H9 (cell line): ENCODE data around the gene CCDC122. TPM values are rescaled to one million over a fixed set of nuclear protein-coding genes. Genes with fewer than 3 reads are reported as not detected.

Experiments used
- DNase-seq: peaks from one replicate; pipeline ENCODE4 v3.0.0-alpha.2; 2017
- H2AFZ ChIP-seq: one replicate; pipeline ENCODE4 v1.6.1; 2013; ENCODE audit warnings: mild to moderate bottlenecking, low read length, control low read depth, moderate library complexity
- H2AK5ac ChIP-seq: 2 replicates; pipeline ENCODE4 v1.6.1; 2013; ENCODE audit warnings: low read length, control low read depth, mixed read lengths; ENCODE audit not compliant: insufficient read length
- H2BK120ac ChIP-seq: one replicate; pipeline ENCODE4 v1.6.1; 2013; ENCODE audit warnings: low read depth, mild to moderate bottlenecking, low read length, control low read depth, inconsistent platforms; ENCODE audit not compliant: poor library complexity, severe bottlenecking
- H2BK12ac ChIP-seq: 2 replicates; pipeline ENCODE4 v1.6.1; 2013; ENCODE audit warnings: low read length, control low read depth, mixed read lengths, low read depth; ENCODE audit not compliant: insufficient read length
- H2BK15ac ChIP-seq: 2 replicates; pipeline ENCODE4 v1.6.1; 2013; ENCODE audit warnings: low read depth, low read length, control low read depth
- H2BK20ac ChIP-seq: one replicate; pipeline ENCODE4 v1.6.1; 2013; ENCODE audit warnings: low read depth, mild to moderate bottlenecking, low read length, control low read depth, inconsistent platforms; ENCODE audit not compliant: poor library complexity, severe bottlenecking
- H2BK5ac ChIP-seq: 2 replicates; pipeline ENCODE4 v1.6.1; 2013; ENCODE audit warnings: low read length, control low read depth, mixed read lengths; ENCODE audit not compliant: insufficient read length
- H3K14ac ChIP-seq: 2 replicates; pipeline ENCODE4 v1.6.1; 2013; ENCODE audit warnings: low read length, control low read depth; ENCODE audit not compliant: insufficient read depth
- H3K18ac ChIP-seq: 2 replicates; pipeline ENCODE4 v1.6.1; 2013; ENCODE audit warnings: low read depth, mild to moderate bottlenecking, mixed read lengths, low read length, control low read depth; ENCODE audit not compliant: insufficient read length
- H3K23ac ChIP-seq: 2 replicates; pipeline ENCODE4 v1.6.1; 2013; ENCODE audit warnings: low read length, control low read depth, mixed read lengths, low read depth; ENCODE audit not compliant: insufficient read length
- H3K23me2 ChIP-seq: 2 replicates; pipeline ENCODE4 v1.6.1; 2013; ENCODE audit warnings: low read depth, mild to moderate bottlenecking, mixed read lengths, low read length, control low read depth; ENCODE audit not compliant: insufficient read length, poor library complexity, severe bottlenecking
- H3K27ac ChIP-seq: 2 replicates; pipeline ENCODE4 v1.5.1; 2013; ENCODE audit warnings: low read length, control low read depth, mixed read lengths, low read depth; ENCODE audit not compliant: insufficient read length
- H3K27me3 ChIP-seq: 2 replicates; pipeline ENCODE4 v1.6.1; 2013; ENCODE audit warnings: low read length, control low read depth, inconsistent platforms; ENCODE audit not compliant: insufficient read depth
- H3K4ac ChIP-seq: 2 replicates; pipeline ENCODE4 v1.6.1; 2013; ENCODE audit warnings: low read depth, mild to moderate bottlenecking, control low read depth, inconsistent platforms, low read length, moderate library complexity
- H3K4me1 ChIP-seq: 2 replicates; pipeline ENCODE4 v1.6.1; 2013; ENCODE audit warnings: low read length, control low read depth, inconsistent platforms; ENCODE audit not compliant: insufficient read depth
- H3K4me2 ChIP-seq: 2 replicates; pipeline ENCODE4 v1.6.1; 2013; ENCODE audit warnings: low read length, control low read depth, mixed read lengths; ENCODE audit not compliant: insufficient read length, insufficient read depth
- H3K56ac ChIP-seq: 2 replicates; pipeline ENCODE4 v1.6.1; 2013; ENCODE audit warnings: low read depth, mild to moderate bottlenecking, mixed read lengths, low read length, control low read depth; ENCODE audit not compliant: insufficient read length
- H3K79me1 ChIP-seq: 2 replicates; pipeline ENCODE4 v1.6.1; 2013; ENCODE audit warnings: low read depth, mild to moderate bottlenecking, moderate library complexity, low read length, control low read depth, inconsistent platforms; ENCODE audit not compliant: insufficient read depth, poor library complexity, severe bottlenecking
- H3K79me2 ChIP-seq: 2 replicates; pipeline ENCODE4 v1.6.1; 2013; ENCODE audit warnings: low read length, control low read depth, inconsistent platforms; ENCODE audit not compliant: insufficient read depth
- H3K9ac ChIP-seq: 2 replicates; pipeline ENCODE4 v1.6.1; 2013; ENCODE audit warnings: low read length, control low read depth, mixed read lengths; ENCODE audit not compliant: insufficient read length; ENCODE audit errors: extremely low read depth
- H3K9me3 ChIP-seq: one replicate; pipeline ENCODE4 v1.6.1; 2013; ENCODE audit warnings: low read depth, low read length, inconsistent platforms; ENCODE audit not compliant: control insufficient read depth
- H3T11ph ChIP-seq: one replicate; pipeline ENCODE4 v1.6.1; 2013; ENCODE audit warnings: mild to moderate bottlenecking, low read length, control low read depth, inconsistent platforms
- H4K20me1 ChIP-seq: one replicate; pipeline ENCODE4 v1.6.1; 2013; ENCODE audit not compliant: control insufficient read depth, insufficient read length, insufficient read depth
- H4K5ac ChIP-seq: 2 replicates; pipeline ENCODE4 v1.6.1; 2013; ENCODE audit warnings: low read depth, mild to moderate bottlenecking, mixed read lengths, low read length, control low read depth; ENCODE audit not compliant: insufficient read length
- H4K8ac ChIP-seq: replicated peaks from 2 replicates; pipeline ENCODE4 v1.6.1; 2013; ENCODE audit warnings: low read length, control low read depth, mixed read lengths, low read depth; ENCODE audit not compliant: insufficient read length
- H4K91ac ChIP-seq: 2 replicates; pipeline ENCODE4 v1.6.1; 2013; ENCODE audit warnings: low read depth, mild to moderate bottlenecking, moderate library complexity, mixed read lengths, low read length, control low read depth; ENCODE audit not compliant: insufficient read length
- H3K27ac Mint-ChIP-seq, 3 experiments: 2 replicates in 2 of 3; 3 replicates in 1 of 3; pipeline ENCODE4 v1.8.0; 2020 to 2021; ENCODE audit warnings: mixed read lengths in 3 of 3, mild to moderate bottlenecking in 1 of 3, moderate library complexity in 1 of 3
- H3K27me3 Mint-ChIP-seq: 2 replicates; pipeline ENCODE4 v1.8.0; 2021; ENCODE audit warnings: low read depth, mild to moderate bottlenecking, moderate library complexity, mixed read lengths
- H3K36me3 Mint-ChIP-seq, 3 experiments: 2 replicates in 2 of 3; 3 replicates in 1 of 3; pipeline ENCODE4 v1.8.0; 2020 to 2021; ENCODE audit warnings: low read depth in 3 of 3, mixed read lengths in 3 of 3; ENCODE audit not compliant: insufficient read depth in 1 of 3
- H3K4me1 Mint-ChIP-seq, 2 experiments: 2 replicates each; pipeline ENCODE4 v1.8.0; 2020; ENCODE audit warnings: mixed read lengths in 2 of 2
- H3K4me3 Mint-ChIP-seq, 2 experiments: 2 replicates in 1 of 2; 3 replicates in 1 of 2; pipeline ENCODE4 v1.8.0; 2020 to 2021; ENCODE audit warnings: mild to moderate bottlenecking in 2 of 2, mixed read lengths in 2 of 2, moderate library complexity in 1 of 2
- H3K9me3 Mint-ChIP-seq, 2 experiments: 2 replicates in 1 of 2; 3 replicates in 1 of 2; pipeline ENCODE4 v1.8.0; 2020; ENCODE audit warnings: mild to moderate bottlenecking in 2 of 2, mixed read lengths in 2 of 2, moderate library complexity in 1 of 2
- WGBS: extraction: QIAGEN DNeasy Blood & Tissue Kit; methylation state at CpG from one replicate; pipeline ENCODE4 v1.1.7; 2013; ENCODE audit warnings: missing lambda C conversion rate, low lambda C conversion rate, mixed read lengths; ENCODE audit not compliant: insufficient read length; ENCODE audit errors: extremely low coverage; 5-methylcytosine and 5-hydroxymethylcytosine counted together
- total RNA-seq: library from RNA; stranded (reverse); gene quantifications from 2 replicates; pipeline ENCODE4 v1.2.1, GENCODE V29; 2021
- TF ChIP-seq, protein P1 (sequence below): fragments of 200-600 bp; sonication (generic); conservative IDR thresholded peaks from 3 replicates; pipeline ENCODE4 v1.8.0; 2021; ENCODE audit warnings: antibody characterized with exemption, mild to moderate bottlenecking

The CCDC122 gene
- total RNA-seq, 1 experiment from 2014 or later: 5.6 TPM

GRCh38 chr13:43872181-43872580 lies 7.4 kb downstream of the CCDC122 start:
- no peaks in the 10 kb centered on the region for H3K4me1 ChIP-seq
- H3K4me1 Mint-ChIP-seq: peaks cover 4 to 8% of the 10 kb centered on the region in 2 experiments; a peak in 2 of 4 replicates
- no peak overlapping the region for H3K27ac Mint-ChIP-seq
- H3K27ac ChIP-seq: no peak overlapping the region
- no peak for DNase-seq
- no peak overlapping the region for H3K4me2 ChIP-seq
- H3K9me3 ChIP-seq: no peaks in the 10 kb centered on the region
- no peak overlapping the region for H2BK5ac ChIP-seq
- H2BK12ac ChIP-seq: no peak overlapping the region
- H3K27me3 Mint-ChIP-seq: no peaks in the 10 kb centered on the region
- peaks cover 0 to 5% (median 0%) of the 10 kb centered on the region in 3 experiments; a peak in 5 of 7 replicates for H3K36me3 Mint-ChIP-seq
- no peak overlapping the region for H4K5ac ChIP-seq
- no peak overlapping the region for H2AK5ac ChIP-seq
- no peaks in the 10 kb centered on the region for H3K23me2 ChIP-seq
- no peak overlapping the region for H3K9ac ChIP-seq
- H2AFZ ChIP-seq: no peak overlapping the region
- no peak overlapping the region for H3K56ac ChIP-seq
- H2BK15ac ChIP-seq: no peak overlapping the region
- no peak overlapping the region for H3K4me3 Mint-ChIP-seq
- no peak overlapping the region for H3K14ac ChIP-seq
- H4K20me1 ChIP-seq: no peaks in the 10 kb centered on the region
- no peak overlapping the region for H3K4ac ChIP-seq
- H3K79me2 ChIP-seq: no peaks in the 10 kb centered on the region
- H3K27me3 ChIP-seq: no peaks in the 10 kb centered on the region
- no CpG with 5 or more reads among the region's 1 CpG for WGBS
- H3K23ac ChIP-seq: no peak overlapping the region
- H3K79me1 ChIP-seq: no peaks in the 10 kb centered on the region
- H4K8ac ChIP-seq: no peak overlapping the region
- H2BK120ac ChIP-seq: no peak overlapping the region
- no peak overlapping the region for H2BK20ac ChIP-seq
- H3K18ac ChIP-seq: no peak overlapping the region
- TF ChIP-seq, protein P1, sequence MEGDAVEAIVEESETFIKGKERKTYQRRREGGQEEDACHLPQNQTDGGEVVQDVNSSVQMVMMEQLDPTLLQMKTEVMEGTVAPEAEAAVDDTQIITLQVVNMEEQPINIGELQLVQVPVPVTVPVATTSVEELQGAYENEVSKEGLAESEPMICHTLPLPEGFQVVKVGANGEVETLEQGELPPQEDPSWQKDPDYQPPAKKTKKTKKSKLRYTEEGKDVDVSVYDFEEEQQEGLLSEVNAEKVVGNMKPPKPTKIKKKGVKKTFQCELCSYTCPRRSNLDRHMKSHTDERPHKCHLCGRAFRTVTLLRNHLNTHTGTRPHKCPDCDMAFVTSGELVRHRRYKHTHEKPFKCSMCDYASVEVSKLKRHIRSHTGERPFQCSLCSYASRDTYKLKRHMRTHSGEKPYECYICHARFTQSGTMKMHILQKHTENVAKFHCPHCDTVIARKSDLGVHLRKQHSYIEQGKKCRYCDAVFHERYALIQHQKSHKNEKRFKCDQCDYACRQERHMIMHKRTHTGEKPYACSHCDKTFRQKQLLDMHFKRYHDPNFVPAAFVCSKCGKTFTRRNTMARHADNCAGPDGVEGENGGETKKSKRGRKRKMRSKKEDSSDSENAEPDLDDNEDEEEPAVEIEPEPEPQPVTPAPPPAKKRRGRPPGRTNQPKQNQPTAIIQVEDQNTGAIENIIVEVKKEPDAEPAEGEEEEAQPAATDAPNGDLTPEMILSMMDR: no peak
- no peak overlapping the region for H3T11ph ChIP-seq
- H4K91ac ChIP-seq: no peak overlapping the region
- H3K9me3 Mint-ChIP-seq: no peaks in the 10 kb centered on the region
